Gastrocnemius medialis (tissue), 4 donors: ENCODE measurements around the gene SLC1A4. TPM values are rescaled to one million over a fixed set of nuclear protein-coding genes. Genes with fewer than 3 reads are reported as not detected.
"Not testable (repeated sequence)": the region's sequence is repeated elsewhere in the genome, so short reads cannot be mapped to it uniquely, and the experiment has no call there.

Source experiments
- ATAC-seq, 2 donors: fragments of 150-250 bp; one replicate each; pipeline ENCODE4 v1.9.1; 2016
- DNase-seq, 2 donors: peaks; one replicate each; pipeline ENCODE4 v3.0.0-alpha.2; 2019
- H3K27ac ChIP-seq, 4 donors: fragments of 200-600 bp; sonication (generic); 1 replicate in 1 of 4; 2 replicates in 3 of 4; pipeline ENCODE4 v1.5.1; 2016 to 2018; ENCODE audit warnings: mild to moderate bottlenecking in 2 of 4, moderate library complexity in 1 of 4
- H3K27me3 ChIP-seq, 3 donors: fragments of 200-600 bp; sonication (generic) in 2 of 3; 1 replicate in 1 of 3; 2 replicates in 2 of 3; pipeline versions ENCODE4 v1.5.1 to v1.6.0; 2016 to 2019; ENCODE audit warnings: mild to moderate bottlenecking in 1 of 3, moderate library complexity in 1 of 3
- H3K36me3 ChIP-seq, 2 donors: fragments of 200-600 bp; sonication (generic) in 1 of 2; one replicate each; pipeline ENCODE4 v1.5.1; 2017 to 2018
- H3K4me1 ChIP-seq, 2 donors: fragments of 200-600 bp; sonication (generic) in 1 of 2; one replicate each; pipeline ENCODE4 v1.5.1; 2016 to 2017; ENCODE audit warnings: mild to moderate bottlenecking in 2 of 2
- H3K4me3 ChIP-seq, 4 donors: fragments of 200-600 bp; sonication (generic) in 3 of 4; 1 replicate in 1 of 4; 2 replicates in 3 of 4; pipeline ENCODE4 v1.5.1; 2016 to 2019; ENCODE audit warnings: mild to moderate bottlenecking in 2 of 4
- H3K9me3 ChIP-seq, 3 donors: fragments of 200-600 bp; sonication (generic) in 2 of 3; 1 replicate in 1 of 3; 2 replicates in 2 of 3; pipeline ENCODE4 v1.5.1; 2016 to 2019
- CTCF ChIP-seq, 5 experiments: fragments of 450-650 bp in 3 of 5; fragments of 200-600 bp in 2 of 5; sonication (generic) in 2 of 5; IDR thresholded peaks in 4 of 5; conservative IDR thresholded peaks in 1 of 5; 1 replicate in 4 of 5; 2 replicates in 1 of 5; pipeline ENCODE4 v1.5.1; 2016 to 2019; ENCODE audit warnings: antibody characterized with exemption in 5 of 5, mild to moderate bottlenecking in 3 of 5, moderate library complexity in 3 of 5
- POLR2A ChIP-seq, 2 donors: fragments of 450-650 bp; IDR thresholded peaks; one replicate each; pipeline ENCODE4 v1.6.1; 2017; ENCODE audit warnings: antibody characterized with exemption in 2 of 2, mild to moderate bottlenecking in 2 of 2, moderate library complexity in 2 of 2
- in situ Hi-C, 4 donors: fragments of 200-750 bp; cut with MboI; loops; one replicate each; pipeline versions ENCODE4 v1.15.0 to v1.8.0; 2017; ENCODE audit warnings: low sequenced_read_pairs in 4 of 4
- intact Hi-C: fragments of 100-400 bp; cut with DNase I; formaldehyde crosslinking; loops from one replicate; pipeline ENCODE4 v1.15.1; 2023; ENCODE audit warnings: low total_unique reads
- total RNA-seq, 4 donors: library from RNA; depleted of rRNA; stranded (reverse); fragments of >200 nt; gene quantifications; one replicate each; pipeline versions ENCODE4 v1.1.0 to v1.2.3, GENCODE V29; 2016

Gene SLC1A4
- total RNA-seq, 4 donors from 2014 or later = 5.4 to 54.1 (median 14.1) TPM

DNA sequence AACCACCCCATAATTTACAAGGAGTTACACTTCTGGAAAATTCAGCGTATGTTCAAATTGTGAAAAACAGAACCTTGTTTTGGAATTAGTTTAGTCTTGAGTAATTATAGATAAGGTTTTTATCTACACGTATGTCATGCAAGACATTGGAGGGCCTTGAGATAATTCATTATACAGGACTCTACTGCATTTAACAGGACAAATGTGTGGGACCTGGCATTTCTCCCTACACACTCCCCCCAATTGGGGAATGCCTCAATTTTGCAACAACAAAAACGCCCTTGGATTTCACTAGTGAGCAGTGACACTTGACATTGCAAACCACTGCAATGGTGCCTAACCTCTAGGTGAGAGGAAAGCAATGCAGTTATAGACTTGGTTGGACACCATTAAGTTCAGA, 11.4 kb downstream of the SLC1A4 start:
- H3K27ac ChIP-seq = peak overlapping the region in 1 of 4 donors; percentile 96
- peaks cover 0 to 7% of the 10 kb centered on the region in 2 donors for H3K36me3 ChIP-seq
- H3K4me1 ChIP-seq = peaks cover 39 to 41% of the 10 kb centered on the region in 2 donors
- TF ChIP-seq CTCF (IDR thresholded peaks at IDR 0.05 in 4 of 5, conservative IDR thresholded peaks at IDR 0.05 in 1 of 5) (no peak), POLR2A (IDR thresholded peaks at IDR 0.05) (no peak)
- H3K4me3 ChIP-seq = no peak overlapping the region
- ATAC-seq (no peak), DNase-seq (no peak)
- in situ Hi-C loops (no loop called here), intact Hi-C loops (no loop called here)
- H3K9me3 ChIP-seq = no peaks in the 10 kb centered on the region
- H3K27me3 ChIP-seq = no peaks in the 10 kb centered on the region

DNA sequence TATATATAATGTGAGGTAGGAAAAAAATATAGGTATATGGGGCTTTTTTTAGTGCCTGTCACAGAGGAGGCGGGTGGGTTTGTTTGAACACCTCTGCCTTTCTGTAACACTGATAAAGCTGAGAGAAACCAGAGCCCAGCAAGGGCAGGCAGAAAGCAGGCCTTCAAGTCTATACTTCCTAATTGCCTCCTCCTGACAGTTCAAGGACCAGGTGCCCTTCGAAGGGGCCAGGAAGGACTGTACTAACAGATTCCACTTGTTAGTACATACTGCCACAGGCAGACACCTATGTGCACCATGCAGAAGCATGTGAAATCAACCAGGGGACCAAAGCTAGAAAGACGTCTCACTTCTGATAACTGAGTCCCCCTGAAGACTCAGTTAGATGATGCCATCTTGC, 13.8 kb downstream of the SLC1A4 start:
- intact Hi-C loops (no loop called here), in situ Hi-C loops (no loop called here)
- TF ChIP-seq POLR2A (IDR thresholded peaks at IDR 0.05) (no peak), CTCF (IDR thresholded peaks at IDR 0.05 in 4 of 5, conservative IDR thresholded peaks at IDR 0.05 in 1 of 5) (no peak)
- H3K27ac ChIP-seq = peak overlapping the region in 1 of 4 donors; percentile 82
- peaks cover 22 to 23% of the 10 kb centered on the region in 2 donors for H3K4me1 ChIP-seq
- H3K27me3 ChIP-seq = no peaks in the 10 kb centered on the region
- DNase-seq (no peak), ATAC-seq (no peak)
- no peaks in the 10 kb centered on the region for H3K9me3 ChIP-seq
- H3K36me3 ChIP-seq = peaks cover 0 to 9% of the 10 kb centered on the region in 2 donors
- no peak overlapping the region for H3K4me3 ChIP-seq

GRCh38 chr2:65004232-65004631, 15.0 kb downstream of the SLC1A4 start:
- intact Hi-C loops, in situ Hi-C loops, DNase-seq, H3K4me3 ChIP-seq, H3K27me3 ChIP-seq, H3K36me3 ChIP-seq, ATAC-seq, H3K9me3 ChIP-seq: not testable (repeated sequence)
- peaks cover 10 to 11% of the 10 kb centered on the region in 2 donors for H3K4me1 ChIP-seq
- peak overlapping the region in 1 of 4 donors; percentile 82 for H3K27ac ChIP-seq

- intact Hi-C loops = no loop called here
- Histone ChIP-seq H3K36me3 (peaks cover 0 to 40% of the 10 kb centered on the region in 2 donors), H3K4me1 (peaks cover 0 to 3% of the 10 kb centered on the region in 2 donors), H3K27me3 (no peaks in the 10 kb centered on the region), H3K27ac (no peak overlapping the region), H3K4me3 (no peak overlapping the region), H3K9me3 (no peaks in the 10 kb centered on the region)
- TF ChIP-seq POLR2A (IDR thresholded peaks at IDR 0.05) (no peak), CTCF (IDR thresholded peaks at IDR 0.05 in 4 of 5, conservative IDR thresholded peaks at IDR 0.05 in 1 of 5) (no peak)
- DNase-seq = no peak
- in situ Hi-C loops = no loop called here
- no peak for ATAC-seq
These were observed 24.6 kb downstream of the SLC1A4 start for GRCh38 chr2:65013776-65014175.

- intact Hi-C loops = no loop called here
- DNase-seq = no peak
- TF ChIP-seq POLR2A (IDR thresholded peaks at IDR 0.05) (no peak), CTCF (IDR thresholded peaks at IDR 0.05 in 4 of 5, conservative IDR thresholded peaks at IDR 0.05 in 1 of 5) (no peak)
- Histone ChIP-seq H3K4me3 (no peak overlapping the region), H3K36me3 (peaks cover 0 to 55% of the 10 kb centered on the region in 2 donors), H3K27me3 (no peaks in the 10 kb centered on the region), H3K27ac (no peak overlapping the region), H3K9me3 (no peaks in the 10 kb centered on the region), H3K4me1 (peaks cover 0 to 3% of the 10 kb centered on the region in 2 donors)
- in situ Hi-C loops = no loop called here
- no peak for ATAC-seq
These were observed 26.5 kb downstream of the SLC1A4 start for GRCh38 chr2:65015731-65016130.
